AG09319 (cell line): ENCODE results near the gene CACNA2D3.
"Not testable (repeated sequence)": the region's sequence is repeated elsewhere in the genome, so short reads cannot be mapped to it uniquely, and the experiment has no call there.

Source experiments
- DNase-seq: peaks from one replicate; pipeline ENCODE4 v3.0.0-alpha.2; 2010; ENCODE audit warnings: low read depth; ENCODE audit errors: extremely low read depth
- TF ChIP-seq, protein P1 (sequence below): IDR thresholded peaks from 2 replicates; pipeline ENCODE4 v1.5.1; 2011; ENCODE audit warnings: low read depth, mild to moderate bottlenecking, inconsistent platforms, low read length, moderate library complexity

Gene CACNA2D3

DNA sequence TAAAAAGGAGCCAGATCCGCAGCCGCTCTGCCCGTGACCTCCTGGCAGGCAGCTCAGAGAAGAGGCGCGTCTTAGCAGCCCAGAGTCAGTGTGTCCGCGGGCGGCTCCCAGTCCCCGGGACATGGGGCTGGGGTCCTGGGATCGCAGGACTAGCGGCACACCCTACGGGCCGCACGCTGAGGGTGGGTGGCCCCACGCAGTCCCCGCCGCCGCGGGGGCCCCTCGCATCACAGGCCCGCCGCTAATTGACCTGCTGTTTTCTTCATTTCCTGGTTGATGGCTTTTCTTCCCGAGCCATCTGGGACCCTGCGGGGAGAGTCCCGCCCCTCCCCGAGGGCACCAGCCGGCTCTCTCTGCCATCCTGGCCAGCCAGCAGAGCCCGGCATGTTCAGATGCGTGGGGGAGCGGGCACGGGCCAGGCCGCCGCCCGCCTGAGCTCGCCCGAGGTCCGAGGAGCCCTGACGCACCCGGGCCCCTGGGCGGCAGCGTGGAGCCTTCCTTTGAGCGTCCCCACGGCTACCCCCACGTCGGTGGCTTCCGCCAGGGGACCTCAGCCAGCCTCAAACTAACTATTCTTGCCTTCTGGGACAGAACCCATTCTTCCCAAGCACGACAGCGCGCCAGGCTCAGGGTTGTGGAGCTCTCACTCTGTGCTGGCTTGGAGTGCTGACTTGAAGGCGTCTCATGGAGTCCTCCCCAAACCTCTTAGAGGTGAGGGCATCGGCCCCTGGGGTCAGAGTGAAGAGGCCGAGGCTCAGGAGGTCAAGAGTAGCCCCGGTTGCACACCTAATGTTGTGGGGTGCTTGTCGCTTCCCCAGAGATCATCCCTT is 34.6 kb upstream of the CACNA2D3 start:
- no peak for DNase-seq
- TF ChIP-seq, protein P1, sequence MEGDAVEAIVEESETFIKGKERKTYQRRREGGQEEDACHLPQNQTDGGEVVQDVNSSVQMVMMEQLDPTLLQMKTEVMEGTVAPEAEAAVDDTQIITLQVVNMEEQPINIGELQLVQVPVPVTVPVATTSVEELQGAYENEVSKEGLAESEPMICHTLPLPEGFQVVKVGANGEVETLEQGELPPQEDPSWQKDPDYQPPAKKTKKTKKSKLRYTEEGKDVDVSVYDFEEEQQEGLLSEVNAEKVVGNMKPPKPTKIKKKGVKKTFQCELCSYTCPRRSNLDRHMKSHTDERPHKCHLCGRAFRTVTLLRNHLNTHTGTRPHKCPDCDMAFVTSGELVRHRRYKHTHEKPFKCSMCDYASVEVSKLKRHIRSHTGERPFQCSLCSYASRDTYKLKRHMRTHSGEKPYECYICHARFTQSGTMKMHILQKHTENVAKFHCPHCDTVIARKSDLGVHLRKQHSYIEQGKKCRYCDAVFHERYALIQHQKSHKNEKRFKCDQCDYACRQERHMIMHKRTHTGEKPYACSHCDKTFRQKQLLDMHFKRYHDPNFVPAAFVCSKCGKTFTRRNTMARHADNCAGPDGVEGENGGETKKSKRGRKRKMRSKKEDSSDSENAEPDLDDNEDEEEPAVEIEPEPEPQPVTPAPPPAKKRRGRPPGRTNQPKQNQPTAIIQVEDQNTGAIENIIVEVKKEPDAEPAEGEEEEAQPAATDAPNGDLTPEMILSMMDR = no peak

DNA sequence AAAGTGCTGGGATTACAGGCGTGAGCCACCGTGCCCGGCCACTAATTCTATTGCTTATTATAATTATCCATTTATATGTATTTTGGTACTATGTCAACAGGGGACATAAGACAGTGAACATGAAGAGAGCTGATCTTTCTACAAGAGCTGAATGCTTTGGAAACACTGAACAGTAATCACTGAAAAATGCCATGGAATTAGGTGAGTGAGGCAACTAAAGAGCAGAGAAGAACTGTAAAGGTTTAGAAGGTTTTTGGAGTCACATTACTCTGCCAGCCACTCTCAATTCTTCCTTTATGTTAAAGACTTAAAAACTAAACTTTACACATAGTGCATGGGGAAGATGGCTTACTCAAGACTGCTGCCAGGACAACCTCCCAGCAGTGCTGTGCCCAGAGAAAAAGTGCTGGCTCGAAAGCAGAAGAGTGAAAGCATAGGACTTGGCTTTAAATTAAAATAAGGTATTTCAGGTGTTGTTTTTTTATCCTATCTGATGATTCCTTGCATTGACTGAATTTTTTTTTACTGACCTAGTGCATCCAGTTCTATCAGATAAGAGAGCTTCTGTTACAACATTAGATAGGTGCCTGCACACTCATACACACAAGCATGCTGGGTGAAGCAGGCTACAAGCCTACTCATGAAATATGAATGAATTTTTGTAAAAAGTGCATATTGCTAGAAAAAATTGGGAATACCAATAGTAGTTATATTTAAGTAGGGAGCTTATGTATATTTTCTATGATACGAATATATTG is 28.7 kb upstream of the CACNA2D3 start:
- TF ChIP-seq, protein P1 = no peak
- no peak for DNase-seq

DNA sequence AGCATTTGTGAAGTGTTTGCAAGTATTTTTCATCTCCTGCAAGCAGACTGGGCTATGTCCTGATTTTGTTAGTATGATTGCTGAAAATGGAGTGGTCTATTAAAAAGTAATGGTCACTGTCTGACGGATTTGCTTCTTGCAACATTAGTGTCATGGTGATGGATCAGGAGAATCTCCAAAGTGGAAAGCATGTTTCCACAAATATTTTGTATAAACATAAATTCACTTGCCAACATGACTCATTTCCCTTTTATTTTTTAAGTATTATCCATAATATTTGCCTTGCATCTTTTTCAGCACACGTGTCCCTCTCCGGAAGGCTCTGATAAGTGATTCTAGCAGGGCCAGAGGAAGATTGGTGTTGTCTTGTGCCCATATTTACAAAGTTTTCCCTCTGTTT is 27.4 kb upstream of the CACNA2D3 start:
- no peak for DNase-seq
- TF ChIP-seq, protein P1 = no peak

DNA sequence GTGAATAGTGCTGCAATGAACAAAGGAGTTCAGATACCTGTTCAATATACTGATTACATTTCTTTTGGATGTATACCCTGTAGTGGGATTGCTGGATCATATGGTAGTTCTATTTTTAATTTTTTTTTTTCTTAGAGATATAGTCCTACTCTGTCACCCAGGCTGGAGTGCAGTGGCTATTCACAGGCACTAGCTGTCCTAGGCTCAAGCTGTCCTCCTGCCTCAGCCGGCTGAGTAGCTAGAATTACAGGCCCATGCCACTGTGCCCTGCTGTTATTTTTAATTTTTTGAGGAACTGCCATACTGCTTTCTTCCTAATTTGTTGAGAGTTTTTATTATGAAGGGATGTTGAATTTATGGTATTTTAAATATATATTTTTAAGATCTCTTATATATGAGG is 23.0 kb upstream of the CACNA2D3 start:
- TF ChIP-seq, protein P1 = no peak
- no peak for DNase-seq

DNA sequence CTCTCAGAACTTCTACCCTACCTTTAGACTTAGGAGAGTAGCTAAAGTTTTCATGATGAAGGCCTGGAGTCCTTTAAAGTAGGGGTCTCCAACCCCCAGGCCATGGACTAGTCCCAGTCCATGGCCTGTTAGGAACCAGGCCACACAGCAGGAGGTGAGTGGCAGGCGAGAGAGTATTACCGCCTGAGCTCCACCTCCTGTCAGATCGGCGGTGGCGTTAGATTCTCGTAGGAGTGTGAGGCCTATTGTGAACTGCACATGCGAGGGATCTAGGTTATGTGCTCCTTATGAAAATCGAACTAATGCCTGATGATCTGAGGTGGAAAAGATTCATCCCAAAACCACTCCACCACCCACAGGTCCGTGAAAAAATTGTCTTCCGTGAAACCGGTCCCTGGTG is 18.3 kb upstream of the CACNA2D3 start:
- no peak for DNase-seq
- TF ChIP-seq, protein P1 = no peak

DNA sequence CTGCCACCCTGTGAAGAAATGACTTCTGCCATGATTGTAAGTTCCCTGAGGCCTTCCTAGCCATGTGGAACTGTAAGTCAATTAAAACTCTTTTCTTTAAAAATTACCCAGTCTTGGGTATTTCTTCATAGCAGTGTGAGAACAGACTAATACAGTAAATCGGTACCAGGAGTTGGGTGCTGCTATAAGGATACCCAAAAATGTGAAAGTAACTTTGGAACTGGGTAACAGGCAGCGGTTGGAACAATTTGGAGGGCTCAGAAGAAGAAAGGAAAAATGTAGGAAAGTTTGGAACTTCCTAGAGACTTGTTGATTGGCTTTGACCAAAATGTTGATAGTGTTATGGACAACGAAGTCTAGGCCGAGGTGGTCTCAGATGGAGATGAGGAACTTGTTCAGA is 6.2 kb upstream of the CACNA2D3 start:
- not testable (repeated sequence) for DNase-seq

DNA sequence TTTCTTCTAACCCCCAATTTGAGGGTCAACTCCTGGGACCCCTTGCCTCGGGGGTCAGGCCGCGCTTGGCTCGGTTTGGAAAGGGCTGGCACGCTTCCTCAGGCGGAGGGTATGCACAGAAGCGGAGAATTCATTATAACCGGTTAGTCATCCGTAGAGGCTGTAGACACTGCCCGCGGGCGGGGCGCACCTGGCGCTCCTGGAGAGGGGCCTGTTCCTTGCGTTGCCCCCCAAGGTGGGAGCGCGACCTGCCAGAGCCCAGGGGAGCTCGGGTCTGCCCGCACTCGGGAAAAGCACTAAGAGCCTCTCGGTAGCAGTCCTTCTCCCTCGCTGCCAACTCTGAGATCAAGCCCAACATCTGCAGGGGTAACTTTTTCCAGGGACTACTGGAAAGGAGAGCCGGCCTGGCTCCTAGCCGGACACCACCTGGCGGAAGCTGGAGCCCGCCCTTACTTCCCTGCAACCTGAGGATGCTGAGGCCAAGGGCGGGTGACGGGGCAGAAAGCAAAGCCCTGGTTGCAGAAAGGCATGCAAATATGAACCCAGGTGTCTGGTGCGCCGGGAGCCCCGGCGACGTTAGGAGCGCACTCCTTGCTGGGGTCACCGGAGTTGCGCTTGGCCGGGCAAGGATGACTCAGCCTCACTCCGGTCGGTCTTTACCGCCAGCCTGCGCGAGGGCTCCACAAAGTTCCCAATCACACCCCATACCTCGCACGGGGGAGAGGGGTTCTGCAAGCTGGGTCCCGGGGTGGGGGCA is 1.5 kb upstream of the CACNA2D3 start:
- no peak for DNase-seq
- TF ChIP-seq, protein P1 = no peak
